K562 (cell line): ENCODE results near the gene EIF4G1. TPM values are rescaled to one million over a fixed set of nuclear protein-coding genes. Genes with fewer than 3 reads are reported as not detected.

Experiments
- ARID1B ChIP-seq: fragments of 450-650 bp; IDR thresholded peaks from 2 replicates; pipeline ENCODE4 v1.6.1; 2016; ENCODE audit warnings: antibody characterized with exemption, mild to moderate bottlenecking, inconsistent platforms
- ATF3 ChIP-seq, 2 experiments: fragments of 450-650 bp in 1 of 2; sonication (generic) in 1 of 2; formaldehyde crosslinking in 1 of 2; IDR thresholded peaks in 1 of 2; conservative IDR thresholded peaks in 1 of 2; 2 replicates each; pipeline versions ENCODE4 v1.6.1 to v1.8.1; 2016 to 2023; ENCODE audit warnings: mild to moderate bottlenecking in 2 of 2, moderate library complexity in 2 of 2, inconsistent platforms in 1 of 2, missing genetic modification reagents in 1 of 2
- CXXC5 ChIP-seq: fragments of 250-450 bp; sonication (Bioruptor Pico); IDR thresholded peaks from 2 replicates; pipeline ENCODE4 v1.8.0; 2022; ENCODE audit warnings: inconsistent platforms, mild to moderate bottlenecking, moderate library complexity
- EP400 ChIP-seq: fragments of 450-650 bp; IDR thresholded peaks from 2 replicates; pipeline ENCODE4 v1.6.1; 2017; ENCODE audit warnings: antibody characterized with exemption, mild to moderate bottlenecking, moderate library complexity
- HDAC2 ChIP-seq: fragments of 450-650 bp; IDR thresholded peaks from 2 replicates; pipeline ENCODE4 v1.6.1; 2016; ENCODE audit warnings: mild to moderate bottlenecking
- HLTF ChIP-seq: fragments of 450-650 bp; IDR thresholded peaks from 2 replicates; pipeline ENCODE4 v1.6.1; 2016
- HNRNPL ChIP-seq: fragments of 200-400 bp; formaldehyde crosslinking; IDR thresholded peaks from 2 replicates; pipeline ENCODE4 v1.6.1; 2017; ENCODE audit warnings: low read depth, mild to moderate bottlenecking, low read length
- IFI16 ChIP-seq: fragments of 250-450 bp; sonication (Bioruptor Pico); IDR thresholded peaks from 2 replicates; pipeline ENCODE4 v2.1.2; 2022; ENCODE audit warnings: mild to moderate bottlenecking, inconsistent platforms
- MAFF ChIP-seq: IDR thresholded peaks from 2 replicates; pipeline ENCODE4 v1.6.1; 2012; ENCODE audit warnings: low read length, improper control_type of control experiment
- NR2C2 ChIP-seq, 2 experiments: fragments of 200-800 bp in 1 of 2; sonication (Bioruptor generic) in 1 of 2; sonication (generic) in 1 of 2; formaldehyde crosslinking in 1 of 2; IDR thresholded peaks; 2 replicates each; pipeline versions ENCODE4 v1.6.1 to v1.8.0; 2016 to 2022; ENCODE audit warnings: mild to moderate bottlenecking in 1 of 2, missing compliant biosample characterization in 1 of 2, missing genetic modification characterization in 1 of 2, missing genetic modification reagents in 1 of 2
- PCBP1 ChIP-seq: fragments of 200-400 bp; formaldehyde crosslinking; IDR thresholded peaks from 2 replicates; pipeline ENCODE4 v1.6.1; 2018; ENCODE audit warnings: mild to moderate bottlenecking, low read depth, low read length; ENCODE audit not compliant: poor library complexity, severe bottlenecking
- PURB ChIP-seq: sonication (generic); formaldehyde crosslinking; IDR thresholded peaks from 2 replicates; pipeline ENCODE4 v1.9.0; 2021; ENCODE audit warnings: low read depth, mild to moderate bottlenecking, missing genetic modification reagents
- RAD21 ChIP-seq, 2 experiments: fragments of 250-450 bp in 1 of 2; fragments of 450-650 bp in 1 of 2; sonication (Bioruptor Pico) in 1 of 2; formaldehyde crosslinking in 1 of 2; IDR thresholded peaks in 1 of 2; conservative IDR thresholded peaks in 1 of 2; 2 replicates each; pipeline versions ENCODE4 v1.4.0 to v1.8.0; 2020 to 2022; ENCODE audit warnings: mild to moderate bottlenecking in 2 of 2, moderate library complexity in 1 of 2
- TAF15 ChIP-seq: fragments of 200-400 bp; formaldehyde crosslinking; IDR thresholded peaks from 2 replicates; pipeline ENCODE4 v1.6.1; 2017; ENCODE audit warnings: mild to moderate bottlenecking, low read depth, low read length, moderate library complexity
- TEAD1 ChIP-seq, 2 experiments: fragments of 450-650 bp in 1 of 2; sonication (generic) in 1 of 2; formaldehyde crosslinking; IDR thresholded peaks; 2 replicates each; pipeline versions ENCODE4 v1.4.0 to v1.8.0; 2020 to 2022; ENCODE audit warnings: mild to moderate bottlenecking in 2 of 2, missing genetic modification reagents in 1 of 2
- TFAM ChIP-seq: fragments of 250-450 bp; sonication (Bioruptor Pico); conservative IDR thresholded peaks from 2 replicates; pipeline ENCODE4 v1.5.0; 2021; ENCODE audit warnings: mild to moderate bottlenecking, moderate library complexity
- TFE3 ChIP-seq: fragments of 450-650 bp; formaldehyde crosslinking; IDR thresholded peaks from 2 replicates; pipeline ENCODE4 v1.4.0; 2020; ENCODE audit warnings: mild to moderate bottlenecking, mixed read lengths
- TGIF2 ChIP-seq: sonication (generic); formaldehyde crosslinking; IDR thresholded peaks from 2 replicates; pipeline ENCODE4 v1.8.1; 2022; ENCODE audit warnings: mild to moderate bottlenecking, missing genetic modification reagents, moderate library complexity
- ZNF76 ChIP-seq: fragments of 250-450 bp; sonication (Bioruptor Pico); IDR thresholded peaks from 2 replicates; pipeline ENCODE4 v1.4.0; 2020; ENCODE audit warnings: mild to moderate bottlenecking, moderate library complexity, borderline replicate concordance
- polyA plus RNA-seq, 8 experiments: library from polyadenylated mRNA; depleted of rRNA in 4 of 8; stranded (reverse) in 5 of 8; unstranded in 3 of 8; fragments of >200 nt; fragmentation: Nextera tagmentation in 2 of 8; fragmentation: Illumina TruSeq in 1 of 8; extraction: Ambion mirVana in 2 of 8; extraction: Trizol in 1 of 8; gene quantifications; 2 replicates each; pipeline versions ENCODE4 v1.2.1 to v1.2.3, GENCODE V29; 2011 to 2014; ENCODE audit warnings: inconsistent platforms in 1 of 8, missing spikeins in 1 of 8
- total RNA-seq, 7 experiments: library from RNA; depleted of rRNA in 6 of 7; stranded (reverse); fragments of >200 nt in 6 of 7; fragmentation: Illumina TruSeq in 2 of 7; extraction: Trizol in 2 of 7; gene quantifications; 2 replicates each; pipeline versions ENCODE4 v1.2.1 to v1.2.3, GENCODE V29; 2011 to 2021; ENCODE audit warnings: low replicate concordance in 1 of 7

Gene EIF4G1
- total and polyA plus RNA-seq, 9 of the 15 experiments (the other 6 are each of a cell fraction or from before 2014, with no cell fraction given), result 4.6 to 505 (median 155) TPM

GRCh38 chr3:184362668-184363546 lies 48.5 kb downstream of the EIF4G1 start (continued):
- peak; percentile 70 for TF ChIP-seq CXXC5 (CRISPR knock-in tag)
- peak in 1 of 2 experiments; percentile 54; a peak in 1 of 4 replicates for TF ChIP-seq TEAD1 (CRISPR knock-in tag; IDR thresholded peaks at IDR 0.05)
- 0 out of 2 replicates have a peak, but pooled peaks have one; percentile 46 for TF ChIP-seq HDAC2
- TF ChIP-seq PCBP1, result no peak
- TF ChIP-seq ATF3 (IDR thresholded peaks at IDR 0.05), result no peak
- TF ChIP-seq ATF3 (CRISPR knock-in tag; conservative IDR thresholded peaks at IDR 0.05), result no peak
- TF ChIP-seq ARID1B, result no peak; the same call in 1 of the 2 replicates
- TF ChIP-seq HLTF, result no peak
- no peak for TF ChIP-seq TFE3
- peak; percentile 89 for TF ChIP-seq HNRNPL
- no peak for TF ChIP-seq IFI16 (CRISPR knock-in tag)
- no peak for TF ChIP-seq ZNF76 (CRISPR knock-in tag)
- peak; percentile 37; the same call in 1 of the 2 replicates for TF ChIP-seq NR2C2 (CRISPR knock-in tag; IDR thresholded peaks at IDR 0.05)
- TF ChIP-seq NR2C2 (tag; IDR thresholded peaks at IDR 0.05), result peak; percentile 95
- TF ChIP-seq MAFF, result no peak
- TF ChIP-seq TAF15, result no peak
- TF ChIP-seq TFAM (CRISPR knock-in tag), result no peak
- peak; percentile 89 for TF ChIP-seq EP400
- no peak for TF ChIP-seq TGIF2
- TF ChIP-seq PURB (CRISPR knock-in tag), result no peak
- TF ChIP-seq RAD21 (CRISPR knock-in tag; conservative IDR thresholded peaks at IDR 0.05 in 1 of 2, IDR thresholded peaks at IDR 0.05 in 1 of 2), result peak; percentile 17 to 22; a peak in 1 of 4 replicates
